ENCODE measurements around the gene ARHGDIG.
"Not testable (repeated sequence)": the region's sequence is repeated elsewhere in the genome, so short reads cannot be mapped to it uniquely, and the experiment has no call there.

Gene ARHGDIG

GRCh38 chr16:280552-280951 lies at the start of gene ARHGDIG:
TSS of gene ARHGDIG (plus strand) at chr16:280591. CDS start at chr16:280681, 90 bp downstream.
- no peak for DNase-seq

- DNase-seq: no peak
Measured at GRCh38 chr16:230949-231348, 49.4 kb upstream of the ARHGDIG start.

- peak; percentile 93 for DNase-seq
Measured at GRCh38 chr16:234468-235305, 45.7 kb upstream of the ARHGDIG start, which contains the start of gene FAM234A. TSS of gene FAM234A (plus strand) at chr16:234821. CDS start at chr16:254414, 19,593 bp downstream.

- DNase-seq: no peak
Measured at GRCh38 chr16:239948-240277, 40.5 kb upstream of the ARHGDIG start.

GRCh38 chr16:240559-240958 lies 39.8 kb upstream of the ARHGDIG start:
- DNase-seq: no peak

GRCh38 chr16:242281-242680 lies 38.1 kb upstream of the ARHGDIG start:
- no peak for DNase-seq

- no peak for DNase-seq
Measured at GRCh38 chr16:243348-243747, 37.0 kb upstream of the ARHGDIG start.

- DNase-seq: no peak
Measured at GRCh38 chr16:245105-245504, 35.3 kb upstream of the ARHGDIG start.

- DNase-seq: no peak
Measured at GRCh38 chr16:247027-247426, 33.4 kb upstream of the ARHGDIG start.

GRCh38 chr16:249431-249830 lies 31.0 kb upstream of the ARHGDIG start:
- DNase-seq: no peak

GRCh38 chr16:252366-253337 lies 27.7 kb upstream of the ARHGDIG start:
- DNase-seq: no peak

GRCh38 chr16:253833-254232 lies 26.6 kb upstream of the ARHGDIG start:
- DNase-seq: no peak

GRCh38 chr16:254461-254860 lies 25.9 kb upstream of the ARHGDIG start:
- DNase-seq: no peak

GRCh38 chr16:255183-255582 lies 25.2 kb upstream of the ARHGDIG start:
- no peak for DNase-seq

GRCh38 chr16:258091-258490 lies 22.3 kb upstream of the ARHGDIG start:
- DNase-seq: not testable (repeated sequence)

- no peak for DNase-seq
Measured at GRCh38 chr16:259226-259625, 21.2 kb upstream of the ARHGDIG start.

- no peak for DNase-seq
Measured at GRCh38 chr16:259814-260253, 20.6 kb upstream of the ARHGDIG start.

- no peak for DNase-seq
Measured at GRCh38 chr16:260326-260725, 20.1 kb upstream of the ARHGDIG start.

- DNase-seq: no peak
Measured at GRCh38 chr16:261031-261691, 19.2 kb upstream of the ARHGDIG start.

GRCh38 chr16:262121-262745 lies 18.2 kb upstream of the ARHGDIG start:
- DNase-seq: no peak

GRCh38 chr16:263182-263774 lies 17.1 kb upstream of the ARHGDIG start:
- no peak for DNase-seq

- no peak for DNase-seq
Measured at GRCh38 chr16:263944-264343, 16.4 kb upstream of the ARHGDIG start.
